ENCODE data around the gene ORMDL3.
"Not testable (repeated sequence)": the region's sequence is repeated elsewhere in the genome, so short reads cannot be mapped to it uniquely, and the experiment has no call there.

Gene ORMDL3

GRCh38 chr17:39948489-39948828 is 21.1 kb upstream of the ORMDL3 start:
- not testable (repeated sequence) for DNase-seq

GRCh38 chr17:39946551-39947330 is 19.3 kb upstream of the ORMDL3 start:
- DNase-seq = no peak

- DNase-seq = no peak
Measured at GRCh38 chr17:39944393-39944711, 17.0 kb upstream of the ORMDL3 start.

- DNase-seq = no peak
Measured at GRCh38 chr17:39943702-39944392, 16.4 kb upstream of the ORMDL3 start.

- DNase-seq = peak in 3 of 6 experiments; percentile 17 to 73 (median 35)
Measured at GRCh38 chr17:39939588-39940419, 12.4 kb upstream of the ORMDL3 start.

- no peak for DNase-seq
Measured at GRCh38 chr17:39939106-39939505, 11.7 kb upstream of the ORMDL3 start.

GRCh38 chr17:39938140-39938869 is 10.9 kb upstream of the ORMDL3 start:
- DNase-seq = no peak

- no peak for DNase-seq
Measured at GRCh38 chr17:39937447-39937846, 10.0 kb upstream of the ORMDL3 start.

GRCh38 chr17:39935909-39936308 is 8.5 kb upstream of the ORMDL3 start:
- no peak for DNase-seq

- DNase-seq = no peak
Measured at GRCh38 chr17:39934324-39934723, 6.9 kb upstream of the ORMDL3 start.

GRCh38 chr17:39933912-39934311 is 6.5 kb upstream of the ORMDL3 start:
- DNase-seq = no peak

GRCh38 chr17:39929646-39930407 is 2.4 kb upstream of the ORMDL3 start:
- no peak for DNase-seq

GRCh38 chr17:39928858-39929645 is 1.7 kb upstream of the ORMDL3 start:
- no peak for DNase-seq

- DNase-seq = no peak
Measured at GRCh38 chr17:39927929-39928857, 792 bp upstream of the ORMDL3 start.

GRCh38 chr17:39926588-39927100 is 757 bp downstream of the ORMDL3 start:
- DNase-seq = peak; percentile 53 to 77 (median 66)

- no peak for DNase-seq
Measured at GRCh38 chr17:39926135-39926587, 1.2 kb downstream of the ORMDL3 start.

- peak in 1 of 6 experiments; percentile 34 for DNase-seq
Measured at GRCh38 chr17:39925282-39926134, 1.9 kb downstream of the ORMDL3 start.

- no peak for DNase-seq
Measured at GRCh38 chr17:39924691-39925055, 2.7 kb downstream of the ORMDL3 start.

Data from stimulated activated naive CD4-positive, alpha-beta T cell (primary cell).